Keratinocyte (primary cell): ENCODE measurements around the gene FNDC11. TPM values are rescaled to one million over a fixed set of nuclear protein-coding genes. Genes with fewer than 3 reads are reported as not detected.

ENCODE experiments used
- DNase-seq: peaks from one replicate; pipeline ENCODE4 v3.0.0-alpha.2; 2011; ENCODE audit warnings: low read depth, missing footprints, low spot score
- FAIRE-seq: peaks from 2 replicates; lab custom pipeline; 2011; peaks lifted over from hg19 to GRCh38; lab: Jason Lieb, UNC
- H2AFZ ChIP-seq: 2 replicates; pipeline ENCODE4 v1.6.0; 2012; ENCODE audit warnings: low read length, control low read depth, inconsistent platforms; ENCODE audit not compliant: control insufficient read depth
- H3K27ac ChIP-seq: 2 replicates; pipeline ENCODE4 v1.5.1; 2011; ENCODE audit warnings: low read length; ENCODE audit not compliant: control insufficient read depth, insufficient read depth
- H3K27me3 ChIP-seq: 3 replicates; pipeline ENCODE4 v1.6.0; 2011; ENCODE audit warnings: low read length; ENCODE audit not compliant: control insufficient read depth, insufficient read depth; ENCODE audit errors: extremely low read depth
- H3K36me3 ChIP-seq, 2 experiments: 2 replicates in 1 of 2; 3 replicates in 1 of 2; pipeline ENCODE4 v1.5.1; 2011; ENCODE audit warnings: low read length in 2 of 2, mild to moderate bottlenecking in 1 of 2; ENCODE audit not compliant: control insufficient read depth in 2 of 2, insufficient read depth in 2 of 2; ENCODE audit errors: extremely low read depth in 1 of 2
- H3K4me1 ChIP-seq: 3 replicates; pipeline ENCODE4 v1.5.1; 2011; ENCODE audit warnings: low read length; ENCODE audit not compliant: control insufficient read depth, insufficient read depth; ENCODE audit errors: extremely low read depth
- H3K4me2 ChIP-seq: 3 replicates; pipeline ENCODE4 v1.6.0; 2011; ENCODE audit warnings: low read depth, low read length; ENCODE audit not compliant: control insufficient read depth, insufficient read depth; ENCODE audit errors: extremely low read depth
- H3K4me3 ChIP-seq, 3 experiments: fragments of 200-600 bp in 1 of 3; sonication (generic) in 1 of 3; 2 replicates in 2 of 3; 3 replicates in 1 of 3; pipeline ENCODE4 v1.5.1; 2011 to 2016; ENCODE audit warnings: low read length in 3 of 3, mild to moderate bottlenecking in 3 of 3, control low read depth in 2 of 3, inconsistent platforms in 1 of 3, low read depth in 1 of 3, mixed read lengths in 1 of 3, mixed run types in 1 of 3, moderate library complexity in 1 of 3; ENCODE audit not compliant: control insufficient read depth in 2 of 3, insufficient read depth in 2 of 3; ENCODE audit errors: extremely low read depth in 1 of 3
- H3K79me2 ChIP-seq: 2 replicates; pipeline ENCODE4 v1.6.0; 2012; ENCODE audit warnings: low read length; ENCODE audit not compliant: control insufficient read depth, insufficient read depth
- H3K9ac ChIP-seq: 3 replicates; pipeline ENCODE4 v1.6.0; 2011; ENCODE audit warnings: low read length; ENCODE audit not compliant: control insufficient read depth, insufficient read depth; ENCODE audit errors: extremely low read depth
- H3K9me1 ChIP-seq: 3 replicates; pipeline ENCODE4 v1.6.0; 2011; ENCODE audit warnings: low read length; ENCODE audit not compliant: control insufficient read depth, insufficient read depth; ENCODE audit errors: extremely low read depth
- H3K9me3 ChIP-seq: 2 replicates; pipeline ENCODE4 v1.5.1; 2012; ENCODE audit warnings: low read depth, low read length; ENCODE audit not compliant: control insufficient read depth
- H4K20me1 ChIP-seq: 3 replicates; pipeline ENCODE4 v1.6.0; 2011; ENCODE audit warnings: low read length; ENCODE audit not compliant: control insufficient read depth, insufficient read depth; ENCODE audit errors: extremely low read depth
- CTCF ChIP-seq, 3 experiments: IDR thresholded peaks in 1 of 3; conservative IDR thresholded peaks in 1 of 3; optimal IDR thresholded peaks in 1 of 3; 2 replicates in 2 of 3; 3 replicates in 1 of 3; pipeline versions ENCODE3 to v1.5.1; 2011; ENCODE audit warnings: low read length in 3 of 3, mild to moderate bottlenecking in 3 of 3, moderate library complexity in 2 of 3, control low read depth in 1 of 3, inconsistent platforms in 1 of 3; ENCODE audit not compliant: insufficient read depth in 2 of 3; ENCODE audit errors: extremely low read depth in 1 of 3
- EZH2 ChIP-seq: IDR thresholded peaks from one replicate; pipeline ENCODE4 v1.6.1; 2012; ENCODE audit warnings: inconsistent platforms, mild to moderate bottlenecking, low read length, moderate library complexity
- dilution Hi-C: fragments of 300-500 bp; cut with MboI; formaldehyde crosslinking; loops from one replicate; pipeline ENCODE4 v1.7.0; 2020; ENCODE audit warnings: low sequenced_read_pairs; ENCODE audit not compliant: extremely low pct_ligation_motif_present
- polyA plus RNA-seq, 5 experiments: library from polyadenylated mRNA; depleted of rRNA in 3 of 5; stranded (reverse) in 3 of 5; stranded (forward) in 1 of 5; unstranded in 1 of 5; fragments of >200 nt; gene quantifications; 1 replicate in 1 of 5; 2 replicates in 3 of 5; 3 replicates in 1 of 5; pipeline versions ENCODE4 v1.2.1 to v1.2.3, GENCODE V29; 2011 to 2012; ENCODE audit warnings: missing spikeins in 2 of 5, low read depth in 1 of 5, low replicate concordance in 1 of 5

The FNDC11 gene
- polyA plus RNA-seq, 1 donor (not counting 4 experiments of a cell fraction or from before 2014, with no cell fraction given), result 0.55 TPM

- peaks cover 10% of the 10 kb centered on the region for H3K4me1 ChIP-seq
- dilution Hi-C loops, result no loop called here
- no peak for FAIRE-seq
Measured at GRCh38 chr20:63522981-63523611, 30.9 kb upstream of the FNDC11 start.

GRCh38 chr20:63525185-63525584 is 28.8 kb upstream of the FNDC11 start:
- FAIRE-seq, result no peak
- dilution Hi-C loops, result no loop called here

More at GRCh38 chr20:63522981-63523611, 30.9 kb upstream of the FNDC11 start:
- peaks cover 6% of the 10 kb centered on the region for H3K9me3 ChIP-seq
- H3K4me2 ChIP-seq, result no peak overlapping the region
- peaks cover 20% of the 10 kb centered on the region for H3K79me2 ChIP-seq
- peak overlapping the region in 2 of 3 experiments; percentile 7 to 96 for H3K4me3 ChIP-seq
- TF ChIP-seq EZH2, result no peak
- no peak for TF ChIP-seq CTCF (optimal IDR thresholded peaks at IDR 0.05 in 1 of 3, IDR thresholded peaks at IDR 0.05 in 1 of 3, conservative IDR thresholded peaks at IDR 0.05 in 1 of 3; ENCODE audit: extremely low read depth in 1 of 3, insufficient read depth in 2 of 3, low read length in 3 of 3)
- H3K9ac ChIP-seq, result no peak overlapping the region
- DNase-seq, result no peak
- no peak overlapping the region for H2AFZ ChIP-seq
- H3K27me3 ChIP-seq, result no peaks in the 10 kb centered on the region
- peaks cover 16% of the 10 kb centered on the region for H4K20me1 ChIP-seq
- peaks cover 11 to 20% of the 10 kb centered on the region in 2 experiments for H3K36me3 ChIP-seq
- no peaks in the 10 kb centered on the region for H3K9me1 ChIP-seq
- no peak overlapping the region for H3K27ac ChIP-seq

More at GRCh38 chr20:63525185-63525584, 28.8 kb upstream of the FNDC11 start:
- Histone ChIP-seq H3K27ac (no peak overlapping the region), H3K9me3 (peaks cover 6% of the 10 kb centered on the region), H3K9ac (no peak overlapping the region), H2AFZ (no peak overlapping the region), H4K20me1 (peaks cover 16% of the 10 kb centered on the region), H3K36me3 (peaks cover 18 to 31% of the 10 kb centered on the region in 2 experiments), H3K4me3 (no peak overlapping the region), H3K9me1 (no peaks in the 10 kb centered on the region), H3K4me1 (peaks cover 6% of the 10 kb centered on the region), H3K79me2 (peaks cover 20% of the 10 kb centered on the region), H3K27me3 (no peaks in the 10 kb centered on the region), H3K4me2 (no peak overlapping the region)
- no peak for TF ChIP-seq CTCF (optimal IDR thresholded peaks at IDR 0.05 in 1 of 3, IDR thresholded peaks at IDR 0.05 in 1 of 3, conservative IDR thresholded peaks at IDR 0.05 in 1 of 3; ENCODE audit: extremely low read depth in 1 of 3, insufficient read depth in 2 of 3, low read length in 3 of 3)
- no peak for TF ChIP-seq EZH2
- DNase-seq, result no peak
